HepG2 (cell line): ENCODE results near the gene TMF1.

Source experiments
- CTCF ChIP-seq: sonication (generic); formaldehyde crosslinking; IDR thresholded peaks from 2 replicates; pipeline ENCODE4 v1.5.0; 2020; ENCODE audit warnings: mild to moderate bottlenecking, missing genetic modification reagents, moderate library complexity
- KDM1A ChIP-seq: IDR thresholded peaks from 2 replicates; pipeline ENCODE4 v1.6.1; 2016; ENCODE audit warnings: missing compliant biosample characterization
- MAX ChIP-seq: IDR thresholded peaks from 2 replicates; pipeline ENCODE4 v1.6.1; 2012; ENCODE audit warnings: inconsistent platforms
- PAXIP1 ChIP-seq: sonication (generic); formaldehyde crosslinking; conservative IDR thresholded peaks from 2 replicates; pipeline ENCODE4 v1.4.0; 2020; ENCODE audit warnings: mild to moderate bottlenecking, missing genetic modification reagents, moderate library complexity
- SALL2 ChIP-seq: sonication (generic); formaldehyde crosslinking; IDR thresholded peaks from 2 replicates; pipeline ENCODE4 v1.8.1; 2023; ENCODE audit warnings: mild to moderate bottlenecking, missing genetic modification reagents, inconsistent platforms

DNA sequence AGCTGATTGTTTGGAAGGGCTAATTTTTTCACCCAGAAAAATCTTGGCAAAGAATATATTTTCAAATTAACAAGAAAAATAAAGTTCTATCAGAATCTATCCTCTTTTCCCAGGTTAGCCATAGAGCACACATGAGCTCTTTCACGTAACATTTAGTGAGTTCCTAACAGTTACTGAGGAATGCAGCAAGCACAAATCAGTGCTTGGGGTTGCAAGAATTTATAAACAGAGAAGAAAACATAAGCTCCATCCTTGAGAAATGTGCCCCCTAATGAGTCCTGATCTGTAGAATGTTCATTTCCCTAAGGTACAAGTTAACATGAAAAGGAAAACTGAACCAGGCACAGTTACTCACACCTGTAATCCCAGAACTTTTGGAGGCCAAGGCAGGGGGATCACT is 52.5 kb downstream of the TMF1 start:
- no peak for TF ChIP-seq CTCF (CRISPR knock-in tag)
- no peak for TF ChIP-seq KDM1A
- TF ChIP-seq PAXIP1 (CRISPR knock-in tag), result no peak
- no peak for TF ChIP-seq MAX
- TF ChIP-seq SALL2 (CRISPR knock-in tag), result no peak
